ENCODE results near the gene SYNRG.

DNA sequence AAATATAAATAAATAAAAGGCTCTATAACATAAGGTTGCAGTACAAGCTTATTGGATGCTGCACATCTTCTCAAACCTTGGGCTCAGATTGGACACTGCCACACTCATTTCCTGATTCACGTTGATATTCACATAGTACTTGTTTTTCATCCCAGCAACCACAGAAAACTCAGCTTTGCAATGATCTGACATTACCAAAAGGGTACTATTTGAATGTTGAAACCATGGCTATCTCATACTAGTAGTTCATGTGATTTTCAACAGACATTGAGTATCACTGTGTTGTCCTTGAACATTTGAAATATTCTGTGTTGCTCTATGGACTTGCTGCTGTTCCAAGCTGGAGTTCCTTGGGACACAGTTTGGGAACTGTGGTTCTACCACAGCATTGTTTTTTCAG lies 48.0 kb upstream of the SYNRG start:
- TF ChIP-seq FOXM1 (IDR thresholded peaks at IDR 0.05; ENCODE audit: borderline replicate concordance) (no peak), TARDBP (IDR thresholded peaks at IDR 0.05) (no peak), BHLHE40 (IDR thresholded peaks at IDR 0.05; ENCODE audit: borderline replicate concordance) (no peak), CTBP1 (IDR thresholded peaks at IDR 0.05; ENCODE audit: borderline replicate concordance) (no peak), FOXA1 (IDR thresholded peaks at IDR 0.05) (no peak), LEF1 (IDR thresholded peaks at IDR 0.05; ENCODE audit: borderline replicate concordance) (no peak), SUZ12 (IDR thresholded peaks at IDR 0.05) (no peak), FOXK2 (IDR thresholded peaks at IDR 0.05) (no peak)

All from HEK293T (cell line).